Trophoblast cell (in vitro differentiated cells and primary cell): ENCODE data around the gene UBR7.

Experiments used
- DNase-seq, 2 donors: peaks; one replicate each; pipeline ENCODE4 v3.0.0-alpha.2; 2016
- H2AFZ ChIP-seq: 2 replicates; pipeline ENCODE4 v1.6.1; 2013; ENCODE audit warnings: low read length, moderate library complexity, mild to moderate bottlenecking; ENCODE audit not compliant: insufficient read depth, poor library complexity
- H2AK5ac ChIP-seq: 2 replicates; pipeline ENCODE4 v1.6.1; 2013; ENCODE audit warnings: mild to moderate bottlenecking, low read length
- H2BK120ac ChIP-seq: 2 replicates; pipeline ENCODE4 v1.6.1; 2013; ENCODE audit warnings: low read length, mild to moderate bottlenecking, moderate library complexity; ENCODE audit not compliant: insufficient read depth, poor library complexity
- H2BK12ac ChIP-seq: 2 replicates; pipeline ENCODE4 v1.6.1; 2013; ENCODE audit warnings: mild to moderate bottlenecking, low read length, moderate library complexity
- H2BK5ac ChIP-seq: 2 replicates; pipeline ENCODE4 v1.6.1; 2013; ENCODE audit warnings: low read length, low read depth, moderate library complexity, mild to moderate bottlenecking; ENCODE audit not compliant: poor library complexity
- H3K14ac ChIP-seq: 2 replicates; pipeline ENCODE4 v1.6.1; 2013; ENCODE audit warnings: mild to moderate bottlenecking, low read length
- H3K18ac ChIP-seq: 2 replicates; pipeline ENCODE4 v1.6.1; 2013; ENCODE audit warnings: mild to moderate bottlenecking, low read length
- H3K23ac ChIP-seq: 2 replicates; pipeline ENCODE4 v1.6.1; 2013; ENCODE audit warnings: low read length
- H3K27ac ChIP-seq: 2 replicates; pipeline ENCODE4 v1.5.1; 2013; ENCODE audit warnings: low read depth, mild to moderate bottlenecking, inconsistent platforms, low read length, moderate library complexity
- H3K27me3 ChIP-seq: 2 replicates; pipeline ENCODE4 v1.6.1; 2013; ENCODE audit warnings: inconsistent platforms, mild to moderate bottlenecking, low read length, moderate library complexity; ENCODE audit not compliant: insufficient read depth
- H3K36me3 ChIP-seq, 2 experiments: 1 replicate in 1 of 2; 2 replicates in 1 of 2; pipeline ENCODE4 v1.6.1; 2013; ENCODE audit warnings: low read length in 2 of 2, mild to moderate bottlenecking in 2 of 2, moderate library complexity in 1 of 2; ENCODE audit not compliant: insufficient read depth in 2 of 2, control insufficient read depth in 1 of 2
- H3K4ac ChIP-seq: 2 replicates; pipeline ENCODE4 v1.6.1; 2013; ENCODE audit warnings: low read depth, mild to moderate bottlenecking, low read length, moderate library complexity
- H3K4me1 ChIP-seq, 2 experiments: 1 replicate in 1 of 2; 2 replicates in 1 of 2; pipeline ENCODE4 v1.6.1; 2013; ENCODE audit warnings: low read length in 2 of 2, mild to moderate bottlenecking in 2 of 2, moderate library complexity in 1 of 2; ENCODE audit not compliant: insufficient read depth in 2 of 2, control insufficient read depth in 1 of 2
- H3K4me2 ChIP-seq: 2 replicates; pipeline ENCODE4 v1.6.1; 2013; ENCODE audit warnings: inconsistent platforms, mild to moderate bottlenecking, low read length, moderate library complexity
- H3K4me3 ChIP-seq: 2 replicates; pipeline ENCODE4 v1.5.1; 2013; ENCODE audit warnings: mild to moderate bottlenecking, low read depth, low read length, inconsistent platforms
- H3K79me1 ChIP-seq: one replicate; pipeline ENCODE4 v1.6.1; 2013; ENCODE audit warnings: low read length
- H3K79me2 ChIP-seq: 2 replicates; pipeline ENCODE4 v1.6.1; 2013; ENCODE audit warnings: low read length, mild to moderate bottlenecking; ENCODE audit not compliant: control insufficient read depth, insufficient read depth, poor library complexity
- H3K9ac ChIP-seq: 2 replicates; pipeline ENCODE4 v1.6.1; 2013; ENCODE audit warnings: mild to moderate bottlenecking, low read length
- H3K9me3 ChIP-seq: 2 replicates; pipeline ENCODE4 v1.6.1; 2013; ENCODE audit warnings: low read depth, mild to moderate bottlenecking, control low read depth, inconsistent platforms, low read length; ENCODE audit not compliant: insufficient read depth
- H4K12ac ChIP-seq: 2 replicates; pipeline ENCODE4 v1.6.1; 2013; ENCODE audit warnings: low read depth, mild to moderate bottlenecking, low read length, moderate library complexity
- H4K8ac ChIP-seq: 2 replicates; pipeline ENCODE4 v1.6.1; 2013; ENCODE audit warnings: low read depth, mild to moderate bottlenecking, low read length, moderate library complexity
- H4K91ac ChIP-seq: one replicate; pipeline ENCODE4 v1.6.1; 2013; ENCODE audit warnings: low read depth, mild to moderate bottlenecking, low read length, moderate library complexity
- WGBS: extraction: QIAGEN DNeasy Blood & Tissue Kit; methylation state at CpG from one replicate; pipeline ENCODE4 v1.1.7; 2013; ENCODE audit warnings: missing lambda C conversion rate; ENCODE audit not compliant: insufficient read length, insufficient coverage; ENCODE audit errors: extremely low coverage; 5-methylcytosine and 5-hydroxymethylcytosine counted together

UBR7 gene

DNA sequence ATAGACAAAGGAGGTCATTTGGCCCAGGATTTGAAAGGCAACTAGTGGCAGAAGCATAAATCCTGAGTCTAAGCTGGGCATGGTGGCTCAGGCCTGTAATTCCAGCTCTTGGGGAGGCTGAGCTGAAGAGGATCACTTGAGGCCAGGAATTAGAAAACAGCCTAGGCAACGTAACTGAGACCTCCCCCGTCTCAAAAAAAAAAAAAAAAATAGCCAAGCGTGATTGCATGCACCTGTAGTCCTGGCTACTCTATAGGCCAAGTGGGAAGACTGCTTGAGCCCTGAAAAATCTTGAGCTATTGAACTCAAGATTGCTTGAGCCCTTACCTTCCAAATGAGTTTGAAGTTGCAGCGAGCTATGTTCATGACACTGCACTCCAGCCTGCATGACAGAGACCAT lies 8.0 kb upstream of the UBR7 start:
- Histone ChIP-seq H3K4ac (no peak overlapping the region), H3K4me1 (no peaks in the 10 kb centered on the region), H4K12ac (no peak overlapping the region), H3K9ac (no peak overlapping the region), H3K23ac (no peak overlapping the region), H3K4me3 (no peak overlapping the region), H3K14ac (no peak overlapping the region), H3K79me1 (no peaks in the 10 kb centered on the region), H3K36me3 (peaks cover 0 to 4% of the 10 kb centered on the region in 2 experiments), H3K4me2 (no peak overlapping the region), H4K8ac (no peak overlapping the region), H3K27me3 (no peaks in the 10 kb centered on the region), H2BK5ac (no peak overlapping the region), H2BK120ac (no peak overlapping the region), H2AFZ (no peak overlapping the region), H3K27ac (no peak overlapping the region), H3K79me2 (no peaks in the 10 kb centered on the region), H2BK12ac (no peak overlapping the region), H3K9me3 (no peaks in the 10 kb centered on the region), H3K18ac (no peak overlapping the region), H4K91ac (no peak overlapping the region), H2AK5ac (no peak overlapping the region)
- DNase-seq = no peak
- no CpG with 5 or more reads among the region's 4 CpGs for WGBS

DNA sequence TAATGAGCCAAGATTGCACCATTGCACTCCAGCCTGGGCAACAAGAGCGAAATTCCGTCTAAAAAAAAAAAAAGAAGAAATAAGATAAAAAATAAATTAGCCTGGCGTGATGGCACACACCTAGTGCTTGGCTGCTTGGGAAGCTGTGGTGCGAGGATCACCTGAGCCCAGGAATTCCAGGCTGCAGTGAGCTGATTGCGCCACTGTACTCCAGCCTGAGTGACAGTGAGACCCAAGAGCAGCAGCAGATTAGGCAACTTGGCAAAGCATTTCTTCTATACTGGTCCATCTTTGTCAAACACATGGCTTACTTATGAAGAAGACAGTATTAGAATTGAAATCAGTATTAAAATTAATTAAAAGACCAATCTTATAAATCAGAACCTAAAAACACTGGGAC lies 6.5 kb upstream of the UBR7 start:
- no peak overlapping the region for H2AK5ac ChIP-seq

DNA sequence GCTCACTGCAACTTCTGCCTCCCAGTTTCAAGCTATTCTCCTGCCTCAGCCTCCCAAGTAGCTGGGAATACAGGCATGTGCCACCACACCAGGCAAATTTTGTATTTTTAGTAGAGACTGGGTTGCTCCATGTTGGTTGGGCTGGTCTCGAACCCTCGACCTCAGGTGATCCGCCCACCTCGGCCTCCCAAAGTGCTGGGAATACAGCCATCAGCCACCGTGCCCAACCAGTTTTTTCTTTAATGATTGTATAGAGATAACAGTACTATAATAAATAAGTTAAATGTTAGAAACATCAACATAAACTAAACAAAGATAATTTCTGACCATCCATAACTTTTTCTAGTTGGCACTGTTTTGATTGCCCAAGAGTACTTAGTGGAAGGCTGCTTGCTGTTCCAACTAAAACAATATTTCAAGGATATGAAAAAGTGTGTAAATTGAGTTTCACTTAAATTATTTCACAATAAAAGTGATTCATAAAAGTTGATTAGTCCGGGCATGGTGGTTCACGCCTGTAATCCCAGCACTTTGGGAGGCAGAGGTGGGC lies 5.8 kb upstream of the UBR7 start:
- Histone ChIP-seq H2BK5ac (no peak overlapping the region), H3K79me1 (no peaks in the 10 kb centered on the region), H2BK120ac (no peak overlapping the region), H3K4me3 (no peak overlapping the region), H3K18ac (no peak overlapping the region), H4K91ac (no peak overlapping the region), H4K12ac (no peak overlapping the region), H3K4ac (no peak overlapping the region), H3K9ac (no peak overlapping the region), H3K4me1 (peaks cover 0 to 2% of the 10 kb centered on the region in 2 experiments), H4K8ac (no peak overlapping the region), H2BK12ac (no peak overlapping the region), H3K9me3 (no peaks in the 10 kb centered on the region), H3K27me3 (no peaks in the 10 kb centered on the region), H3K23ac (no peak overlapping the region), H3K79me2 (no peaks in the 10 kb centered on the region), H2AFZ (no peak overlapping the region), H3K36me3 (peaks cover 0 to 4% of the 10 kb centered on the region in 2 experiments), H3K14ac (no peak overlapping the region), H3K4me2 (no peak overlapping the region), H2AK5ac (no peak overlapping the region), H3K27ac (no peak overlapping the region)
- WGBS = no CpG with 5 or more reads among the region's 7 CpGs
- no peak for DNase-seq

More for the DNA sequence above, 6.5 kb upstream of the UBR7 start:
- Histone ChIP-seq H3K36me3 (peaks cover 0 to 4% of the 10 kb centered on the region in 2 experiments), H3K14ac (no peak overlapping the region), H2BK120ac (no peak overlapping the region), H3K79me2 (no peaks in the 10 kb centered on the region), H3K4ac (no peak overlapping the region), H4K8ac (no peak overlapping the region), H3K4me1 (no peaks in the 10 kb centered on the region), H2BK5ac (no peak overlapping the region), H3K4me3 (no peak overlapping the region), H2AFZ (no peak overlapping the region), H3K23ac (no peak overlapping the region), H3K9ac (no peak overlapping the region), H3K4me2 (no peak overlapping the region), H2BK12ac (no peak overlapping the region), H3K79me1 (no peaks in the 10 kb centered on the region), H4K91ac (no peak overlapping the region), H3K27me3 (no peaks in the 10 kb centered on the region), H4K12ac (no peak overlapping the region), H3K27ac (no peak overlapping the region), H3K9me3 (no peaks in the 10 kb centered on the region), H3K18ac (no peak overlapping the region)
- WGBS = no CpG with 5 or more reads among the region's 5 CpGs
- DNase-seq = no peak

DNA sequence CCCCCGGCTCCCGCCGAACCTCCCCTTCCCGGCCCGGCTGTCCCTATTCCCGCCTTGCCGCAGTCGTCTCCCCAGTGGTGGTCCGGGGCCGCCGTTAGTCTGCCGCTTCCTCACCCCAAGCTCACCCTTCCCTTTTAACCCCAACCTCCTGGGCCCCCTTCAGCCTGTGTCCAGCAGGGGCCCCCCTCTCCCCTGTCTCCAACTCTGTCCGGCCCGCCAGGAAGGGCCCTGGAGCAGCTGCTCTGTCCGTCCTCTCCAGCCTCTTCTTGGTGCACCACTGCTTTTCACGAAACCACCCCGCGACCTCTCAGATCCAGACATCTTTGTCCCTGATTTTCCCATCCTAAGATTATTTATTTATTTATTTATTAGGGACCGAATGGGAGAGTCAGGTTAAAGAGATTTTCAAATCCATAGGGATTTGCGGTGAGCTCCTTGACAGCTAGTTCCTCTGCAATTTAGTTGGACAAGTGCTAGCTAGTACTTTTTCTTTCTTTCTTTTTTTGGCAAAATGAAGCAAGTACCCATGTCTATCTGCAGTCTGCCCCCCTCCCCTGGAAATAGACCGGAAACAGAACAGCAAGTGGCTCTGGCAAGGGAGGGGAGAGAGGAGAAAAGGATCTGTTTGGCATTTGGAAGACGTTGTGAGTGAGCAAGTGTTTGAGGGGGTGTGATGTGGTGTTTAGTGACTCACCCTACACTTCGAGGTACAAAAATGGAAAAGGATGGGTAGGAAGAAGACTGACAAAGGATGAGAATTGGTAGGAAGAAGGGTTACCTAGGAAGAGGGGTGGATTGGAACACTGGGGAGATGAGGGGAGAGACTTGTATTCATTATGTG lies 632 bp downstream of the UBR7 start:
- DNase-seq = peak in 1 of 2 donors; percentile 35
- H4K91ac ChIP-seq = peak overlapping the region; percentile 10
- H3K27ac ChIP-seq = peak overlapping the region; percentile 45
- peaks cover 2 to 5% of the 10 kb centered on the region in 2 experiments for H3K36me3 ChIP-seq
- H3K4ac ChIP-seq = peak overlapping the region; percentile 43
- H3K14ac ChIP-seq = peak overlapping the region; percentile 9
- H3K4me3 ChIP-seq = peak overlapping the region; percentile 93
- peak overlapping the region; percentile 85 for H3K4me2 ChIP-seq
- peak overlapping the region; percentile 61 for H2BK120ac ChIP-seq
- peak overlapping the region; percentile 26 for H3K18ac ChIP-seq
- peak overlapping the region; percentile 86 for H2AFZ ChIP-seq
- no peaks in the 10 kb centered on the region for H3K27me3 ChIP-seq
- H4K12ac ChIP-seq = peak overlapping the region; percentile 48
- peak overlapping the region; percentile 15 for H2BK5ac ChIP-seq
- WGBS = no CpG with 5 or more reads among the region's 23 CpGs
- peaks cover 5% of the 10 kb centered on the region for H3K79me2 ChIP-seq
- peak overlapping the region; percentile 44 for H4K8ac ChIP-seq
- H3K9ac ChIP-seq = peak overlapping the region; percentile 85
- peaks cover 0 to 5% of the 10 kb centered on the region in 2 experiments for H3K4me1 ChIP-seq
- no peak overlapping the region for H2AK5ac ChIP-seq
- no peak overlapping the region for H2BK12ac ChIP-seq
- H3K79me1 ChIP-seq = peaks cover 6% of the 10 kb centered on the region
- H3K9me3 ChIP-seq = no peaks in the 10 kb centered on the region
- peak overlapping the region; percentile 10 for H3K23ac ChIP-seq
